Esophagus squamous epithelium (tissue), 4 donors: ENCODE data around the gene NR3C1.

ENCODE experiments used
- POLR2A ChIP-seq, 4 donors: fragments of 450-650 bp; IDR thresholded peaks; one replicate each; pipeline ENCODE4 v1.6.1; 2017; ENCODE audit warnings: antibody characterized with exemption in 4 of 4, mild to moderate bottlenecking in 4 of 4, moderate library complexity in 3 of 4
- TF ChIP-seq, protein P1 (sequence below), 6 experiments: fragments of 450-650 bp in 4 of 6; fragments of 200-600 bp in 2 of 6; sonication (generic) in 2 of 6; IDR thresholded peaks; one replicate each; pipeline ENCODE4 v1.5.1; 2016 to 2019; ENCODE audit warnings: antibody characterized with exemption in 6 of 6, mild to moderate bottlenecking in 4 of 6, moderate library complexity in 4 of 6

DNA sequence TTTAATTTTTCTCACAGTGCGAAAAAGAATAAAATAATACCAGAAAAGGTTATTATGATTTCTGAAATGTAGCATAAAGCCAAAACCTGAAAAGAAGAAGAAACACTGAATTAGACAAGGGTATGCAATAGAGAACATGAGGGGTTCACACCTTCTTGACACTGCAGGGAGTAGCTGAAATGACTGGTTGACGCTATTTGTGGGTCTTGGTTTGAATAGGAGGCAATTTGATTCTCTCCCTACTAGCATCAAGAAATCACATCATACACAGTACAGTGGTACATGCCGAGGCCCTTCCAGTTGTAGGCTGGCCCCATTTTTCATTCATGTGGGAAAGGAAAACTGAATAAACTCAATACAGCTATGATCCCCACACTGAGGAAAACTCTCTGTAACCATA is 68.6 kb downstream of the NR3C1 start:
- TF ChIP-seq, protein P1, sequence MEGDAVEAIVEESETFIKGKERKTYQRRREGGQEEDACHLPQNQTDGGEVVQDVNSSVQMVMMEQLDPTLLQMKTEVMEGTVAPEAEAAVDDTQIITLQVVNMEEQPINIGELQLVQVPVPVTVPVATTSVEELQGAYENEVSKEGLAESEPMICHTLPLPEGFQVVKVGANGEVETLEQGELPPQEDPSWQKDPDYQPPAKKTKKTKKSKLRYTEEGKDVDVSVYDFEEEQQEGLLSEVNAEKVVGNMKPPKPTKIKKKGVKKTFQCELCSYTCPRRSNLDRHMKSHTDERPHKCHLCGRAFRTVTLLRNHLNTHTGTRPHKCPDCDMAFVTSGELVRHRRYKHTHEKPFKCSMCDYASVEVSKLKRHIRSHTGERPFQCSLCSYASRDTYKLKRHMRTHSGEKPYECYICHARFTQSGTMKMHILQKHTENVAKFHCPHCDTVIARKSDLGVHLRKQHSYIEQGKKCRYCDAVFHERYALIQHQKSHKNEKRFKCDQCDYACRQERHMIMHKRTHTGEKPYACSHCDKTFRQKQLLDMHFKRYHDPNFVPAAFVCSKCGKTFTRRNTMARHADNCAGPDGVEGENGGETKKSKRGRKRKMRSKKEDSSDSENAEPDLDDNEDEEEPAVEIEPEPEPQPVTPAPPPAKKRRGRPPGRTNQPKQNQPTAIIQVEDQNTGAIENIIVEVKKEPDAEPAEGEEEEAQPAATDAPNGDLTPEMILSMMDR (IDR thresholded peaks at IDR 0.05) = no peak
- no peak for TF ChIP-seq POLR2A (IDR thresholded peaks at IDR 0.05)
